Activated CD8-positive, alpha-beta memory T cell treated with anti-CD3 and anti-CD28 coated beads, Interleukin-2, amount 50 U/mL, for 1 hour (primary cell): ENCODE measurements around the gene FSD1.
"Not testable (repeated sequence)": the region's sequence is repeated elsewhere in the genome, so short reads cannot be mapped to it uniquely, and the experiment has no call there.

Experiments used
- DNase-seq: peaks from one replicate; pipeline ENCODE4 v3.0.0-alpha.2; 2020; ENCODE audit errors: extremely low read depth

The FSD1 gene

GRCh38 chr19:4284974-4285373 lies 19.4 kb upstream of the FSD1 start:
- DNase-seq = no peak

DNA sequence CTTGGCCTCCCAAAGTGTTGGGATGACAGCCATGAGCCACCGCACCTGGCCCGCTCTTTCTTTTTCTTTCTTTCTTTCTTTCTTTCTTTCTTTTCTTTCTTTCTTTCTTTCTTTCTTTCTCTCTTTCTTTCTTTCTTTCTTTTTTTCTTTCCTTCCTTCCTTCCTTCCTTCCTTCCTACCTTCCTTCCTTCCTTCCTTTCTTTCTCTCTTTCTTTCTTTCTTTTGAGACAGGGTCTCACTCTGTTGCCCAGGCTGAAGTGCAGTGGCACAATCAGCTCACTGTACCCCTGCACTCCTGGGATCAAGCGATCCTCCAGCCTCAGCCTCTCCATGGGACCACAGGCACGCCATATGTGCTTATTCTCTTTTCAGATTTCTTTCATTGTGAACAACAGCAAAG lies 18.3 kb upstream of the FSD1 start:
- DNase-seq = not testable (repeated sequence)

- DNase-seq = no peak
Observed at GRCh38 chr19:4288091-4288777, 16.2 kb upstream of the FSD1 start.

DNA sequence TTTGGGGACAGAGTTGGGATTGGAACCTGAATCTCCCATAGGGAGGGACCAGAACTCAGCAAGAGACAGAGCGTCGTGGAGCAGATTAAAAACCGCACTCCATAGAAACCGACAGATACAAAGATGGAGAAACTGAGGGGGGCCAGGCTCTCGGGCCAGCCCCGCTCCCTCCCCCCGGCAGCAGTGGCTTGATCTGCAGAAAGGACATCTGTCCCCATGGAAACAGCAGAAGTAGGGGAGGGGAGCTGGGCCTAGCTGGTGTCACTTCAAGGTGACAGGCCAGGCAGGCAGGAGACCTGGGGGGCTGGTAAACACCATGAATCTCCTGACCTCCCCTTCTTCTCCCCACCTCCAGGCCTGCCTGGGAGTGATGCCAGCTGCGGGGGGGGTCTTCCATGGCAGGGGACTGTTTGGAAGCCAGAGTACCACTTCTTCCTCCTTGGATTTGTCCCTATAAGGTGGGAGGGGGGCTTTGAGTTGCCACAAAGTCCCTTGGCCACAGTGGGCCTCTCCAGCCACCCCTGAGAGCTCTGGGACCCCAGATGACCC lies 13.1 kb upstream of the FSD1 start:
- DNase-seq = no peak

DNA sequence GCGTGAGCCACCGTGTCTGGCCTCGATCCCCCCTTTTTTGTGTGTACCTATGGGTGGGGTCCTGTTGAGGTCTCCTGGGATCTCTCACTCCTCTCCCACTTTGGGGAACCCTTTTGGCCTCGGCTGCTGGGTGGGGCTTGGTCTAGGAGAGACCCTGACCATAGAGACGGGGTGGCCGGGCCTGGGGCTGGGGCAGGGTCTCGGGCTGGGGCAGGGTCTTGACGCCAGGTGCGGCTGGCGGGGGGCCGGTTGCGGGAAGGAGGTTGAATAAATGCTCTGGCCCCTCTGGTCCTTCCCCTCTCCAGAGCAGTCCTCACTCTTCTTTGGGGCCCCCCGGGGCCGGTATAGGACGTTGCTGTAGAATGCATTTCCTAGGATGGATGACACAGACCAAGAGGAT lies 11.9 kb upstream of the FSD1 start:
- no peak for DNase-seq

- no peak for DNase-seq
Observed at GRCh38 chr19:4294389-4294788, 10.0 kb upstream of the FSD1 start.

DNA sequence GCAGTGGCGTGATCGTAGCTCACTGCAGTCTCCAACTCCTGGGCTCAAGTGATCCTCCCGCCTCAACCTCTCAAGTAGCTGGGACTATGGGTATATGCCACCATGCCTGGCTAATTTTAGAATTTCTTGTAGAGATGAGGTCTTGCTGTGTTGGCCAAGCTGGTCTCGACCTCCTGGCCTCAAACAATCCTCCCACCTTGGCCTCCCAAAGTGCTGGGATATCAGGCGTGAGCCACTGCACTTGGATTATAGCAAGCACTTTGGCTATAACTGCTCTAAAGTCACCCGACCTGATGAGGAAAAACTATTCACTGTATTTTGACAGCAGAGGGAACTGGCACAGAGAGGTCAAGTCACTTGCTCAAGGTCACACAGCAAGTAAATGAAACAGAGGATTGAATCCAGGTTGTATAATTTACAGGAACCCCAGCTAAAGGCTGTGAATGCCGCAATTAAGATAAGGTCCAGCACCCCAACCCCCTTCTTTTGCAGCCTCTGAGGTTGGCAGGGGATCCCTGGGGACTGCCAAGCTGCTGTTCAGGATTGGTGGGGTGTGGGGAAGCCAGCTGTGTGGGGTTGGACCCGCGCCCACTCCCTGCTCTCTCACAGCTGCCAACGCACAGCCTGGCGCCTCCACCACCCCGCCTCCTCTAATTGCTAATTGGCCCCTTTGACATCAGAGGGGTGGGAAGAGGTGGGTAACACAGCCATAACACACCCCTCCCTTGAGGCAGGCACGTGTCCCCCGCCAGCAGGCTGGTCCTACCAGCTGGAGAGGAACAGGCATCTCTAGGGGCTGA lies 8.2 kb upstream of the FSD1 start:
- no peak for DNase-seq

- no peak for DNase-seq
Observed at GRCh38 chr19:4297901-4298809, 6.2 kb upstream of the FSD1 start.

DNA sequence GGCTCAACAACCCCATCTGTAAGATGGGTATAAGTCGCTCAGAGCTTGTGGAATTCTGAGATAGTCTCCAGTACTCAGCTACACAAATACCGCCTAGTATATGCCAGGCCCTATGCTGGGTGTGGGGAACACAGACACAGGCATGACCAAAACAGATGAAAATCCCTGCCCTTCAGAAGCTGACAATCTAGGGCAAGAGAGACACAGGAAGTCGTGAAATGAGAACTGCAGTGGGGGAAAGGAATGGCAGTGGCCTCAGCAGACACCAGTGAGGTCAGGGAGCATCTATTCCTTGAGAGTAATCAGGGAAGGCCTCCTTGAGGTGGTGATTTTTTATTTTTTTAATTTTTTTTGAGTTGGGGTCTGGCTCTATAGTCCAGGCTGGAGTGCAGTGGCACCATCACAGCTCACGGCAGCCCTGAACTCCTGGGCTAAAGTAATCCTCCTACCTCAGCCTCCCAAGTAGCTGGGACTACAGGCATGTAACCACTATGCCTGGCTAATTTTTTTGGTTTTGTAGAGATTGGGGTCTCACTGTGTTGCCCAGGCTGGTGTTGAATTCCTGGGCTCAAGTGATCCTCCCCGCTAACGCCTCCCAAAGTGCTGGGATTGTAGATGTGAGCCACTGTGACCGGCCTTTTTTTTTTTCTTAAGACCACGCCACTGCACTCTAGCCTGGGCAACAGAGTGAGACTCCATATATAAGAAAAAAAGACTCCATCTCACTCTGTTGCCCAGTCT lies 5.4 kb upstream of the FSD1 start:
- DNase-seq = no peak

DNA sequence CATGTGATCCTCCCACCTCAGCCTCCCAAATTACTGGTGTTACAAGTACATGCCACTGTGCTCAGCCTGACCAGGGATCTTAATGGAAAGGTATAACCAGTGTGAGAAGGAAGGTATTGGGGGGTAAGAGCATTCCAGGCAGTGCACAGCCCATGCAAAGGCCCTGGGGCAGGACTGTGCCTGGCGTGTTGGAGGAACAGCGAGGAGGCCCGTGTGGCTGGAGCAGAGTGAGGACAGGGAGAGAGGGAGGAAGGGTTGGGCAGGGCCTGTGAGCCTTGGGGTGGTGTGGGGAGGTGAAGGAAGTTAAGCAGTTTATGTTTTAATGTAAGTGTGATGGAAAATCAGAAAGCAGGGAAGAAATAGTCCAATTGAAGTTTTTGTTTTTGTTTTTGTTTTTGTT lies 3.8 kb upstream of the FSD1 start:
- no peak for DNase-seq

DNA sequence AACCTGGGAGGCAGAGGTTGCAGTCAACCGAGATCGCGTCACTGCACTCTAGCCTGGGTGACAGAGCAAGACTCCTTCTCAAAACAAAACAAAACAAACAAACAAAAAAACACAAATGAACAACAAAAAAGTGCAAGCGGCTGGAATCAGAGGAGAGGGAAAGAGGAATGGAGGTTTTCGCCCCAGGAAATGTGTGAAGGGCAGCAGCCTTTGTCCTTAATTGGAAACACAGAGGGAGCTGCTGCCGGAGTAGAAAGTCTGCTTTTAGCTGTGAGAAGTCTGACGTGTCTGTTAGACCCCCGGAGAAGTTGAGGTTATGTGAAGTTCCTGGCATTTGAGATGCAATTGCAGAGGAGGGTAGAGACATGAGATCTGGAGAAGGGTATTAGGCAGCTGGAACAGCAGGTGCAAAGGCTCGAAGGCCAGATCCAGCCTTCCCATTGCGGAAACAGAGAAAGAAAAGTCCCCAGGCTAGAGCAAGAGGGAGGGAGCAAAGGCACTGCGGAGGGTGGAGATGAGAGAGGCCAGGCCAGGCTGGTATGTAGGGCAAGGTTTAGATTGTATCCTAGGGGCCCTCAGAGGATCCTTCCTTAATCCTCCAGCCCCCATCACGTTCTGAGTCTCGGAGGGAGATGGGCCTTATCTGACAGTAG lies 2.7 kb upstream of the FSD1 start:
- DNase-seq = no peak

DNA sequence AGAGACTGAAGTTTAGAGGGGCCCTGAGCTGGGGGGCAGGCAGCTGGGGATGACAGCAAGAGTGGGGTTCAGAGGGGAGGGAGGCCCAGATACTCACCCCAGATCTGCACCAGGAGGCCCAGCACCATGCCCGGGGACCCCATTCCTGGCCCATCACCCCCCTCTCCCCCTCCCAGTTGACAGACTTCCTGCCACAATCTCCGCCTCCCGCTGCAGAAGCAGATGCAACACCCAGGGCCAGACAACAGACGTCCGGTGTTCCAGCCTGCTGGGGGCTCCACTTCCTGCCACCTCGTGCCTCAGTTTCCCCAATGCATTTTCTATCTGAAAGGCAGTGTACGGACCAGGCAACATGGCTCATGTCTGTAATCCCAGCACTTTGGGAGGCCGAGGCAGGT lies 2.2 kb upstream of the FSD1 start, which contains the start of gene TMIGD2:
TMIGD2 (minus strand) TSS at position 147 of the 398 bp plus-strand sequence; CDS start at position 143, 4 bp downstream.
- DNase-seq = no peak

- no peak for DNase-seq
Observed at GRCh38 chr19:4303819-4304537, 420 bp upstream of the FSD1 start.

GRCh38 chr19:4305257-4305612 lies 837 bp downstream of the FSD1 start:
- DNase-seq = no peak

DNA sequence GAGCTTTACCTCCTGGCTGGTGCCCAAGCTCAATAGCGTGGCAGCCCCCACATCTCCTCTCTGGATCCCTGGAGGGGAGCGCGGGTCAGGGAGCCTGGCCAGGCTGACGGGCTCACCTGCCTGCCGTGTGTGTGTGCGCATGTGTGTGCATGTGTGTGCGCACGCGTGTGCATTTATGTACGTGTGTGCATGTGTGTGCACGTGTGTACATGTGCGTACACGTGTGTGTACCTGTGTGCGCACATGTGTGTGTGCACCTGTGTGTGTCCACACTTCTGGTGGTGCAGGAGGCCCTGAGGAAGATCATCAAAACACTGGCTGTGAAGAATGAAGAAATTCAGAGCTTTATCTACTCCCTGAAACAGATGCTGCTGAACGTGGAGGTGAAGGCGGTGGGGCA lies 1.3 kb downstream of the FSD1 start:
- no peak for DNase-seq

- no peak for DNase-seq
Observed at GRCh38 chr19:4310247-4311121, 6.1 kb downstream of the FSD1 start.

DNA sequence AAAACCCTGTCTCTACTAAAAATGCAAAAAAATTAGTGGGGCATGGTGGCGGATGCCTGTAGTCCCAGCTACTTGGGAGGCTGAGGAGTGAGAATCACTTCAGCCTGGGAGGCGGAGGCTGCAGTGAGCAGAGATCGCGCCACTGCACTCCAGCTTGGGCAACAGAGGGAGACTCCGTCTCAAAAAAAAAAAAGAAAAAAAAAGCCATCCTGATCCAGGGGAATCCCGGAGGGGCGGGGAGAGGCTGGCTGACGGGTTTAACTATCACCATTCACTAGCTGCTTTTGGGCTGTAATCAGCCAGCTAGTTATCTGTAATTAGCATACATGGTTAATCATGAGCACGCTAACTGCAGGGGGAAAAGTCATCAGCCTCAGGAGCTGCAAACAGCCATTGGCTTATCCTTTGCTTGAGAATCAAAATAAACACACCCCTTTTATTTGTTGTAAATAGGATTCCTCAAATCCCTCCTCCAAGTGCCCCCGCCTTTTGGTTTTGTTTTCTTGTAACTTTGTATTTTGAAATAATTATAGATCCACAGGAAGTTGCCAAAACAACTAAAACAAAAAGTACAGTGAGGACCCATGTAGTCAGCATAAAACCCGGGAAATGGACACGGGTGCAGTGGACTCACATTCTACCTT lies 9.6 kb downstream of the FSD1 start:
- no peak for DNase-seq

DNA sequence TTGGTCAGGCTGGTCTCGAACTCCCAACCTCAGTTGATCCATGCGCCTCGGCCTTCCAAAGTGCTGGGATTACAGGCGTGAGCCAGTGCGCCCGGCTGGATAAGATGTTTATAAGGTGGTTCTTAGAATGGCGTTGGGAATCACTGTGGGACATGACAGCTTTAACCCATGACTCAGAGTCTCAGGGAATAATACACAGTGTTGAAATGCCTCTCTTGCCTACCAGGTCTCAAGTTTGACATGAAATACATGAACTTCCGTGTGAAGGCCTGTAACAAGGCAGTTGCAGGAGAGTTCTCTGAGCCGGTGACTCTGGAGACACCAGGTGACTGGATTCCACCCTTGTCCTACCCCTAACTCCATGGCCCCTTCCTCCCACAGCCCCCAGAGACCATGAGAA lies 12.6 kb downstream of the FSD1 start:
- no peak for DNase-seq

DNA sequence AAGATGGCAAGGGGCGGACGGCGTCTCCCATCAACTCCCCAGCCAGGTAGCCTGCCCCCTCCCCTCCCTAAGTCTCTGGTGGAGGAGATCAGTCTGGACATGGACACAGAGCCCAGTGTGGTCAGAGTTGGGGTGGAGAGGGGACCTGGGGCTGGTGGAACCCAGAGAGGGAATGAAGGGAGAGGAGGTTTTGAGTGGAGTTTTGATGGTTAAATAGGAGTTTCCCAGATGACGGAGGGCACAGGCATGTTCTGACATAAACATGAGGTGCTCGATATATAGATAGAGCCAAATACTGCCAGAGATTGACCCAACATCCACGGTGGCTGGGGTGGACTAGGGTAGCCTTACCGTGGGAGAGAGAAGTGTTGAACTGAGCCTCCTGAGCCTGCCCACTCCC lies 14.1 kb downstream of the FSD1 start:
- DNase-seq = no peak
